HG02852 (cell line): ENCODE measurements around the gene OR2K2.
"Not testable (repeated sequence)": the region's sequence is repeated elsewhere in the genome, so short reads cannot be mapped to it uniquely, and the experiment has no call there.

Experiments used
- ATAC-seq: cut with Tn5 transposase; IDR thresholded peaks from one replicate; pipeline ENCODE4 v1.9.1; 2021; ENCODE audit warnings: mild to moderate bottlenecking, moderate library complexity; ENCODE audit not compliant: unreplicated experiment

OR2K2 gene, protein sequence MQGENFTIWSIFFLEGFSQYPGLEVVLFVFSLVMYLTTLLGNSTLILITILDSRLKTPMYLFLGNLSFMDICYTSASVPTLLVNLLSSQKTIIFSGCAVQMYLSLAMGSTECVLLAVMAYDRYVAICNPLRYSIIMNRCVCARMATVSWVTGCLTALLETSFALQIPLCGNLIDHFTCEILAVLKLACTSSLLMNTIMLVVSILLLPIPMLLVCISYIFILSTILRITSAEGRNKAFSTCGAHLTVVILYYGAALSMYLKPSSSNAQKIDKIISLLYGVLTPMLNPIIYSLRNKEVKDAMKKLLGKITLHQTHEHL

GRCh38 chr9:111330124-111330523, at the start of gene OR2K2:
TSS of gene OR2K2 (minus strand) at chr9:111330224. CDS start at chr9:111328433, 1,791 bp downstream.
- ATAC-seq, result no peak

DNA sequence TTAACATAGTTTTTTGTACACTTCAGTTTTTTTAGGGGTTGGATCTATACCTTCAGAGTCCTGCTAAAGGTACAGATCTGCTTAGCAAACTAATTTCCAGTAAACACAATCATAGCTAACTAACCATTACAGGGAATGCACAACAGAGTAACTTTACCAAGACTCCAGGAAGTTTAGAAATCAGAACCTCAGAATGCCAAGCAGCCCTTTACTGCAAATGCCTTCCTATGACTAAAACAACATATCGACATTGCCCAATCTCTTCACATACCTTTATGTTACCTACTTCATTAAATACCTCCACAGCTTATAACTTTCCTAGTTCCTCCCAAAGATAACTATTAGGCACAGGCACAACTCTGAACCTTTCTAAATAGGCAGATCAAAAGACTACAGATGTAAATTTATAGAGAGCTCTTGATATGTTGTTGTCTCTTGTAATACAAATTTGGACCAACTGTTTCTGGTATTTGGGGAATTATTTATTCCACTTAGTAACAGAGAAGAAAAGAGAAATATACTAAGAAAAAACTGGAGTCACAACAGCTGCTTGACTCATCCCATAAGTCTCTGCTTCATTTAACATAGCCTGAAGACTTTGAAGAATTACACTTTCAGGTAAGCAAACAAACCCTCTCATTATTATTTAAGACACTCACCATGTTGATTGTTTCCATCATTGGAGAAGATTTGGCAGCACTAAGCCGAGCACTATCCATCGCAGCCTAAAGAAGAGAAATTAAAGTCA, 46.0 kb upstream of the OR2K2 start:
- ATAC-seq, result no peak

- ATAC-seq, result no peak
Observed at GRCh38 chr9:111375062-111375461, 45.0 kb upstream of the OR2K2 start.

GRCh38 chr9:111372297-111372696, 42.3 kb upstream of the OR2K2 start:
- ATAC-seq, result no peak

DNA sequence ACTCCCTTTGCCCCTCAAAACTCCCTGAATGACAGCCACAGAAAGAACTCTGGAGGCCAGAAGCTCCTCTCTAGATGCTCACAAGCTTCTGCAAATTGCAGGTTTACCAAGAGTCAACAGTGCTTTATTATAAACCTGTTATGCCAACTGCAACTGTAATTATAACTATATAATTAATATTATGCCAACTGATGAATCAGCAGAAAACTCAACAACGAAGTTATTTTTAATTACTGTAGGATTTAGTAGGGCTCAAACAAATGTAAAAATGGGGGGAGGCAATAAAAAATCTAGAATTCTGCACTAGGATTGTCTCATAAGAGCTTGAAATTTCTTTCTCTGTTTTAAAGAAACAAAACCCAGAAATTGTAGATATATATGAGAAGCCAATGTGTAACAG, 37.0 kb upstream of the OR2K2 start:
- no peak for ATAC-seq

DNA sequence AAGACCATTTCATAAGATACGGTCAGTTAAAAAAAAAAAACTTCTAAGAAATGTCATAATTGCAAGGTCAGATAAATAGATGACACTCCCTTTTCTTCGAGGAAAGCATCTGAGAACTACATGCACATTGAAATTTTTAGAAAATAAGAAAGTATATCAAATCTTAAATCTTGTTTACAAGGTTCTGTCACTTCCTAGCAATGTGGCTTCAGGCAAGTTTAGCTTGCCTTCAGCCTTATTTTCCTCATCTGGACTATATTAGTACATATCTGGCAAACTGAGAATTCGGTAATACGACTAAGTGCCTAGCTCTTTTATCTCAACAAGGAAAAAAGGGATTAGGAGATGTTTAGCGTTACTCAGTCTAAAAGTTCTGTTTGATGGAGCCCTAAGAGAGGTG, 32.5 kb upstream of the OR2K2 start:
- no peak for ATAC-seq

- ATAC-seq, result no peak
Observed at GRCh38 chr9:111360881-111361280, 30.9 kb upstream of the OR2K2 start.

- ATAC-seq, result no peak
Observed at GRCh38 chr9:111356481-111357244, 26.6 kb upstream of the OR2K2 start.

GRCh38 chr9:111352545-111352944, 22.5 kb upstream of the OR2K2 start:
- no peak for ATAC-seq

GRCh38 chr9:111350556-111350955, 20.5 kb upstream of the OR2K2 start:
- ATAC-seq, result no peak

DNA sequence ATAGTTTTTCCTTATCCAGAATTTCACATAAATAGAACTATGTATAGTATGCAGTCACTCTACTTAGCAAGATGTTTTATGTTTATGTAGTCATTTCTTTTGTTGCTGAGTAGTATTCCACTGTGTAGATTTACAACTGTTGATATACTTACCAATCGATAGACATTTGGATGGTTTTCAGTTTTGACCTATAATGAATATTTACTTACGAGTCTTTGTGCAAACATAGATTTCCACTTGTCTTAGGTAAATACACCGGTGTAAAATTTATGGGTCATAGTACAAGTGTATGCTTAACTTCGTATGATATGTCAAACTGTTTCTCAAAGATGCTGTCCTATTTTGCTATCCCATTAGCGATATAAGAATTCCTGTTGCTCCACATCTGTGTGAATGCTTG, 19.7 kb upstream of the OR2K2 start:
- no peak for ATAC-seq

GRCh38 chr9:111348821-111349271, 18.8 kb upstream of the OR2K2 start:
- ATAC-seq, result no peak

DNA sequence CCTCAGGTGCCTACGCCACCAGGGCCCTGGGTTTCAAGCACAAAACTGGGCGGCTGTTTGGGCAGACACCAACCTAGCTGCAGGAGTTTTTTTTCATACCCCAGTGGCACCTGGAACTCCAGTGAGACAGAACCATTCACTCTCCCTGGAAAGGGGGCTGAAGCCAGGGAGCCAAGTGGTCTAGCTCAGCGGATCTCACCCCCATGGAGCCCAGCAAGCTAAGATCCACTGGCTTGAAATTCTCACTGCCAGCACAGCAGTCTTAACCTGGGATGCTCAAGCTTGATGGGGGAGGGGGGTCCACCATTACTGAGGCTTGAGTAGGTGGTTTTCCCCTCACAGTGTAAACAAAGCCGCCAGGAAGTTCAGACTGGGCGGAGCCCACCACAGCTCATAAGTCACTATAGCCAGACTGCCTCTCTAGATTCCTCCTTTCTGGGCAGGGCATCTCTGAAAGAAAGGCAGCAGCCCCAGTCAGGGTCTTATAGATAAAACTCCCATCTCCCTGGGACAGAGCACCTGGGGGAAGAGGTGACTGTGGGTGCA, 4.4 kb upstream of the OR2K2 start:
- not testable (repeated sequence) for ATAC-seq

GRCh38 chr9:111320631-111321030, 9.4 kb downstream of the OR2K2 start:
- ATAC-seq, result no peak

DNA sequence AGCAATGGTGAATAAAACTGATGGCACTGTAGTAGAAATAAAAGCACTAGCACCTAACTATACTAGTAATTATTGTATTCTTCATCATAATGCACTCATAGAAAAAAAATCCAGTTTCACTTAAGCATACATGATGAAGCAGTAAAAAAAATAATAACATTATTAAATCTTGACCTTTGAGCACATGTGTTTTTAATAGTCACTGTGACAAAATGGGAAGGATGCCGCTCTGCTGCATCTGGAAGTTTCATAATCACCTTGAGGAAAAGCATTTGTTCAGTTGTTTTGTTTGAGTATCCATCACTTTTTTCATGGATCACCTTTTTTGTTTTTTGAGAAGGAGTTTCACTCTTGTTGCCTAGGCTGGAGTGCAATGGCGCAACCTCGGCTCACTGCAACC, 13.2 kb downstream of the OR2K2 start:
- ATAC-seq, result no peak

DNA sequence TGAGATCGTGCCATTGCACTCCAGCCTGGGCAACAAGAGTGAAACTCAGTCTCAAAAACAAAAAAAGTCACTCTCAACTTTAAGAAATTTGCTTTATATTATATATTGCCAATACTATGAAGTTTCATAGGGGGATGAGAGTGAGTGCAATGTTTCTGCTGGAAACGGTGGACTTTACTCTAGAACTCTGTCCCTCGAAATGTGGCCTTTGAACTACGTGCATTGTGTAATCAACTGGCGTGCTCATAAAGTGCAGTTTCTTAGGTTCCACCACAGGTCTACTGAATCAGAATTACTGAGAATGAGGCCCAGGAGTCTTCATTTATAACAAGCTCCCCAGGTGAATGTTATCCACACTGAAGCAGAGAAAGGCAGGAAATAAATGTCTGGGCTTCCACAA, 24.1 kb downstream of the OR2K2 start:
- ATAC-seq, result no peak

DNA sequence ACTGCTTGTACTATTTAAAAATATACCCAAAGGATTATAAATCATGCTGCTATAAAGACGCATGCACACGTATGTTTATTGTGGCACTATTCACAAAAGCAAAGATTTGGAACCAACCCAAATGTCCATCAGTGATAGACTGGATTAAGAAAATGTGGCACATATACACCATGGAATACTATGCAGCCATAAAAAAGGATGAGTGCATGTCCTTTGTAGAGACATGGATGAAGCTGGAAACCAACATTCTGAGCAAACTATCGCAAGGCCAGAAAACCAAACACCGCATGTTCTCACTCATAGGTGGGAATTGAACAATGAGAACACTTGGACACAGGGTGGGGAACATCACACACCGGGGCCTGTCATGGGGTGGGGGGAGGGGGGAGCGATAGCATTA, 26.0 kb downstream of the OR2K2 start:
- ATAC-seq, result not testable (repeated sequence)

DNA sequence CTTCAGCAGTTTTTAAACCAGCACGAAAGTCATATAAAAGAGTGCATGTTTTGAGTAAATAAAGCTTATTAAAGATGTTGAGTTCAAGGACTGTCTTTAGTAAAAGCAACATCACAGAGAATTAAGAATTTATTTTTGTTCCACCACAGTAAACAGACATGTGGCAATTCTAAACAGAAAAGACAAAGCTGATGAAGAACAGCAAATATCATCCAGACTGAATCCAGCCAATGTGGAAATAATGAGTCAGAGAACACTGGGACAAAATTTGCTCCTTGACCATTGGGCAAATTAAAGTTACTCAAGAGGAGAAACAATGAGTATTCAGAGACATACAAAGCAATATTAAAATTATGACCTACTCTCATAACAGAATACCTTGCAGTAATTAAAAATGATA, 28.8 kb downstream of the OR2K2 start:
- ATAC-seq, result no peak

DNA sequence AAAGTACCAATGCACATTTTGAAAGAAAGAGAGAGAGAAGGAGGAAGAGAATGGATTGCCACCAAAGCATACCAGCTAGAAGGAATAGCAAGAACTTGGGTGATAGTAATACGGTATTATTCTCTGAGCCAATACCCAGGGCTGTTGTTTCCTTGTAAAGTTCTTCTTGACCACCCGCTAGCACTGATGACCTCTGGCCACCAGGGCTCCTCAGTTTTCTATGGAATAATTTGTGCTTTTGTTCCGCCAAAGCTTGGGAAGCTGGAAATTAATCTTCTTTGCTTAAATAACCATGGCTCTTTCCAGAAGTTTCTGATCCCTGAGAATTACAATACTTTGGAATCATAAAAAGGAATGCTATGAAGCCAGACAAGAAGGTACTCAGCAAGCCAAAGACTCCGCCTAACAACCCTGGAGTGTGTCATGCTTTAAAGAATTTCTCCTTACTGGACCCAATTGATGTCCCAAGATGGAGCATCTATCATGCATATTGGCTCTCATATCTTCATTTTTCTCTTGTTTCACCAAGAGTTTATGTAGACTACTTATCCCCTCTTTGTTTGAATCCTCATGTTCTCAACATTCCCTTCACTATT, 29.8 kb downstream of the OR2K2 start:
- no peak for ATAC-seq

- not testable (repeated sequence) for ATAC-seq
Observed at GRCh38 chr9:111299599-111299966, 30.4 kb downstream of the OR2K2 start.
